Measurements from ENCODE around the gene ALMS1.

DNA sequence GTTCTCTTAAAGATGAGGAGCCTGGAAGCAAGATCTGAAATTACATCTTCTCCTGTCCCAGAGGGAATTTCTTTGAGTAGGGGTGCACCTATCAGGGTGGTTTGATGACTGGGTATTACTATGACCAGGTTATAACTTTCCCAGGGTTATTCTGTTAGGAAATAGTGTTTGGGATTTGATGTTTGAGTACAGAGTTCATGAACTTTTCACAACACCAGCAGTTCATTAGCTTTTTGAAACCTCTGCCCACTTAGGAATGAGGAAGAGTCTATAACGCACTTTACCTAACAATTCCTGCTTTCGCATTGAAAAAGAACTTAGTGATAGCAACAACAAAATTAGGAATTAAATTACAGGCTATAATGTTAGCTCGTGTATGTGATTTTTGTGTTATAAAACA, 58.6 kb downstream of the ALMS1 start:
- TF ChIP-seq, protein P1, sequence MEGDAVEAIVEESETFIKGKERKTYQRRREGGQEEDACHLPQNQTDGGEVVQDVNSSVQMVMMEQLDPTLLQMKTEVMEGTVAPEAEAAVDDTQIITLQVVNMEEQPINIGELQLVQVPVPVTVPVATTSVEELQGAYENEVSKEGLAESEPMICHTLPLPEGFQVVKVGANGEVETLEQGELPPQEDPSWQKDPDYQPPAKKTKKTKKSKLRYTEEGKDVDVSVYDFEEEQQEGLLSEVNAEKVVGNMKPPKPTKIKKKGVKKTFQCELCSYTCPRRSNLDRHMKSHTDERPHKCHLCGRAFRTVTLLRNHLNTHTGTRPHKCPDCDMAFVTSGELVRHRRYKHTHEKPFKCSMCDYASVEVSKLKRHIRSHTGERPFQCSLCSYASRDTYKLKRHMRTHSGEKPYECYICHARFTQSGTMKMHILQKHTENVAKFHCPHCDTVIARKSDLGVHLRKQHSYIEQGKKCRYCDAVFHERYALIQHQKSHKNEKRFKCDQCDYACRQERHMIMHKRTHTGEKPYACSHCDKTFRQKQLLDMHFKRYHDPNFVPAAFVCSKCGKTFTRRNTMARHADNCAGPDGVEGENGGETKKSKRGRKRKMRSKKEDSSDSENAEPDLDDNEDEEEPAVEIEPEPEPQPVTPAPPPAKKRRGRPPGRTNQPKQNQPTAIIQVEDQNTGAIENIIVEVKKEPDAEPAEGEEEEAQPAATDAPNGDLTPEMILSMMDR (IDR thresholded peaks at IDR 0.05; ENCODE audit: poor library complexity) = no peak
- no peak for TF ChIP-seq EZH2 (IDR thresholded peaks at IDR 0.05; ENCODE audit: borderline replicate concordance)

Measured in hepatocyte (in vitro differentiated cells).